Measurements from ENCODE around the gene EYS.

The EYS gene

GRCh38 chr6:64013011-64013410, 1694.0 kb downstream of the EYS start:
- Mint-ChIP-seq H3K9me3 (peaks cover 8% of the 10 kb centered on the region), H3K4me1 (peaks cover 18% of the 10 kb centered on the region), H3K36me3 (ENCODE audit: low read depth) (no peaks in the 10 kb centered on the region), H3K27me3 (ENCODE audit: low read depth) (no peaks in the 10 kb centered on the region), H3K4me3 (peak overlapping the region in 1 of 3 experiments; percentile 18), H3K27ac (peak overlapping the region; percentile 88 to 89 (median 89))
- no peak for TF ChIP-seq CTCF (IDR thresholded peaks at IDR 0.05; ENCODE audit: unreplicated experiment in 3 of 3)

- no peaks in the 10 kb centered on the region for H3K36me3 Mint-ChIP-seq (ENCODE audit: low read depth)
- peak; percentile 86 to 94 (median 88) for TF ChIP-seq CTCF (IDR thresholded peaks at IDR 0.05; ENCODE audit: unreplicated experiment in 3 of 3)
- H3K27me3 Mint-ChIP-seq (ENCODE audit: low read depth), result no peaks in the 10 kb centered on the region
- peaks cover 11% of the 10 kb centered on the region for H3K9me3 Mint-ChIP-seq
- peak overlapping the region in 1 of 3 experiments; percentile 18 for H3K4me3 Mint-ChIP-seq
- peaks cover 18% of the 10 kb centered on the region for H3K4me1 Mint-ChIP-seq
- peak overlapping the region; percentile 88 to 89 (median 89) for H3K27ac Mint-ChIP-seq
Observed at GRCh38 chr6:64012351-64013001, 1694.5 kb downstream of the EYS start.

GRCh38 chr6:64010666-64011065, 1696.4 kb downstream of the EYS start:
- Mint-ChIP-seq H3K27ac (peak overlapping the region in 1 of 3 experiments; percentile 88), H3K4me3 (no peak overlapping the region), H3K9me3 (peaks cover 25% of the 10 kb centered on the region), H3K36me3 (ENCODE audit: low read depth) (no peaks in the 10 kb centered on the region), H3K27me3 (ENCODE audit: low read depth) (no peaks in the 10 kb centered on the region), H3K4me1 (peaks cover 18% of the 10 kb centered on the region)
- no peak for TF ChIP-seq CTCF (IDR thresholded peaks at IDR 0.05; ENCODE audit: unreplicated experiment in 3 of 3)

- no peak overlapping the region for H3K4me3 Mint-ChIP-seq
- TF ChIP-seq CTCF (IDR thresholded peaks at IDR 0.05; ENCODE audit: unreplicated experiment in 3 of 3), result no peak
- H3K36me3 Mint-ChIP-seq (ENCODE audit: low read depth), result no peaks in the 10 kb centered on the region
- peaks cover 18% of the 10 kb centered on the region for H3K4me1 Mint-ChIP-seq
- no peak overlapping the region for H3K27ac Mint-ChIP-seq
- H3K27me3 Mint-ChIP-seq (ENCODE audit: low read depth), result no peaks in the 10 kb centered on the region
- peaks cover 30% of the 10 kb centered on the region for H3K9me3 Mint-ChIP-seq
Observed at GRCh38 chr6:64010010-64010409, 1697.0 kb downstream of the EYS start.

- no peak for TF ChIP-seq CTCF (IDR thresholded peaks at IDR 0.05; ENCODE audit: unreplicated experiment in 3 of 3)
- Mint-ChIP-seq H3K36me3 (ENCODE audit: low read depth) (no peaks in the 10 kb centered on the region), H3K4me1 (no peaks in the 10 kb centered on the region), H3K4me3 (no peak overlapping the region), H3K27ac (no peak overlapping the region), H3K27me3 (ENCODE audit: low read depth) (no peaks in the 10 kb centered on the region), H3K9me3 (peaks cover 30% of the 10 kb centered on the region)
Observed at GRCh38 chr6:64006246-64006645, 1700.8 kb downstream of the EYS start.

Data from nephron (organoid).